ENCODE data around the gene BCR.
A peak's percentile ranks its signal among the peaks of the same experiment; 100 is the strongest.

Gene BCR

DNA sequence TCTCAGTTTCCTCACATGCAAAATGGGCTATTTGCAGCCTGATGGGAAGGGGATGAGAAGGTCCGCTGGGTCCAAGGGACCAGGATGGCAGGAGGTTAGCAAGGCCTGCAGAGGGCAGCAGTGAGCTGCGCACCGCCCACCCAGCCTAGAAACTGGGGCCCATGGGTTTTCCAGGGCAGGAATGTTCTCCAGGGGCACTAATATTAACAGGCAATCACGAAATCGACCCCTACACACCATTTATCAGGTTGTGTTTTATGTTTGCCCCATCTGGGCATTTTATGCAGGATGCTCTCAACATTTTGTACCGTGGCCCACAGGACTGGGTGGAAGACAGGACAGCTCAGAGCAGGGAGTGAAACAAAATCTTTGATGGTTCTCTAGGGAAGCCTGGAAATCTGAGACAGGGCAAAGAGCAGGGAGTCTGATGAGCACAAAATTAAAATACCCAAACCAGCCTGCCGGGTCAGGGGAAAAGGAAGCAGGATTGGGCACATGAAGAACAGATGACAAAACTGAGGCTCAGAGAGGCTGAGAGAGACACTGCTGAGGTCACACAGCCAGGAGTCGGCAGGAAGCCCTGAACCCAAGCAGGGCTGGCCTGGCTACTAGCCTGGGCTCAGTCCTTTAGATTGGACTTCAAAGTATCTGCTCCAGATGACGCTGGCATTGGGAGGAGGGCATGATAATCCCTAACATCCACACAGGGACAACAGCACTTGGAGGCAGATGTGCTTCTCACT lies 1.6 kb upstream of the BCR start:
- peak; percentile 68 for DNase-seq

GRCh38 chr22:23179381-23180299 lies 669 bp upstream of the BCR start:
- no peak for DNase-seq

GRCh38 chr22:23180893-23181720 lies 798 bp downstream of the BCR start:
- DNase-seq: no peak

DNA sequence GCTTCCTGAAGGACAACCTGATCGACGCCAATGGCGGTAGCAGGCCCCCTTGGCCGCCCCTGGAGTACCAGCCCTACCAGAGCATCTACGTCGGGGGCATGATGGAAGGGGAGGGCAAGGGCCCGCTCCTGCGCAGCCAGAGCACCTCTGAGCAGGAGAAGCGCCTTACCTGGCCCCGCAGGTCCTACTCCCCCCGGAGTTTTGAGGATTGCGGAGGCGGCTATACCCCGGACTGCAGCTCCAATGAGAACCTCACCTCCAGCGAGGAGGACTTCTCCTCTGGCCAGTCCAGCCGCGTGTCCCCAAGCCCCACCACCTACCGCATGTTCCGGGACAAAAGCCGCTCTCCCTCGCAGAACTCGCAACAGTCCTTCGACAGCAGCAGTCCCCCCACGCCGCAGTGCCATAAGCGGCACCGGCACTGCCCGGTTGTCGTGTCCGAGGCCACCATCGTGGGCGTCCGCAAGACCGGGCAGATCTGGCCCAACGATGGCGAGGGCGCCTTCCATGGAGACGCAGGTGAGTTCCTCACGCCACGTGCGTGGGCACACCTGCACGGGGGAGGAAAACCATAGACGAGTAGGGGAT lies 1.5 kb downstream of the BCR start:
- DNase-seq: no peak

DNA sequence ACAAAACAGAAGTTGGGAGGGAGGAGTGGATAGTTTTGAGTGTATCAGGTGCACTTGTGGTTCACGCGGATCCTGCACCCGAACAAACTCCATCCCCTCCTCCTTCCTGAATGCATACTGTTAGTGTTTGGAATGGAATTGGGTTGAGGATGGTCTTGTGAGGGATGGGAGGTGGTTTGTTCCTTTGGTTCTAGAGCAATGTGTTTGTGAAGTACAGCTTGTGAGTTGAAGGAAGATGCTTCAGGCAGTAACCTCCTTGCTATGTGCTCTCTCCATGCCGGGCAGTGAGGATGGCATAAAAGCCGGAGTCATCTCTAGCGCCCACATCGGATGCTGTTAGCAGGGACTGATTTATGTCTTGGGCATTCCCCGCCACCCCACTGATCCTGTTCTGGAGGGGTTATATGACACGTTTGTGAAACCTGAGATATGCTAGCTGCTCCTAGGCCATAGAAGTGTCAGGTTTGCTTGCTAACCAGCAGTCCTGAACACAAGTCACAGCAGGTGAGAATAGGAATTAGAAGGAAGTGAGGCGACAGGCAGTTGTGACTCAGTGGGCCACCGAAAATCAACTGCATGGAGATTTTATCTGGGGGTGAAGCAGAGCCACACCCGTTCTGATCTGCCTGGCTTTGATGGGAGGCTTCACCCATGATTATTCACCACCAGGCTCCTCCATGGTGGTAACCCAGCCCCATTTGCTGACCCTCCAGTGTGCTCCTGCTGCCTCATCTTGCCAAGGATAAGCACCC lies 2.2 kb downstream of the BCR start:
- peak; percentile 61 for DNase-seq

- DNase-seq: no peak
These were observed 2.9 kb downstream of the BCR start for GRCh38 chr22:23183061-23183698.

GRCh38 chr22:23184100-23184763 lies 3.9 kb downstream of the BCR start:
- DNase-seq: no peak

DNA sequence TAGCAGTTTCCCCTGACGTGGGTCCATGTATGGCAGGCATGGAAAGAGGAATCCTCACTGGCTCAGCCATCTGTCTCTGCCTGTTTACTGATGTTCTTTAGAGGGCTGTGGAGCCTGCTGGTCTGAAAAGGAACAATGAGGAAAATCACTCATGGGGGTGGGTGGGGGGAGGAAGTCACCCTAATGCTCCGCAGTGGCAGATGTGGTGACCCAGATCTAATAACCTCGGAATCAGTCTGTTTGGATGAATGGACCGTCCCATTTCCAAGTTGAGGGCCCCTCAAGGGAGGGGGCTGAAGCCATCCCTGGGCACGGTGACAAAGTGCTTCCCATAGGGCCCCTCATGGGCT lies 4.4 kb downstream of the BCR start:
- DNase-seq: no peak

GRCh38 chr22:23187211-23187610 lies 6.9 kb downstream of the BCR start:
- no peak for DNase-seq

DNA sequence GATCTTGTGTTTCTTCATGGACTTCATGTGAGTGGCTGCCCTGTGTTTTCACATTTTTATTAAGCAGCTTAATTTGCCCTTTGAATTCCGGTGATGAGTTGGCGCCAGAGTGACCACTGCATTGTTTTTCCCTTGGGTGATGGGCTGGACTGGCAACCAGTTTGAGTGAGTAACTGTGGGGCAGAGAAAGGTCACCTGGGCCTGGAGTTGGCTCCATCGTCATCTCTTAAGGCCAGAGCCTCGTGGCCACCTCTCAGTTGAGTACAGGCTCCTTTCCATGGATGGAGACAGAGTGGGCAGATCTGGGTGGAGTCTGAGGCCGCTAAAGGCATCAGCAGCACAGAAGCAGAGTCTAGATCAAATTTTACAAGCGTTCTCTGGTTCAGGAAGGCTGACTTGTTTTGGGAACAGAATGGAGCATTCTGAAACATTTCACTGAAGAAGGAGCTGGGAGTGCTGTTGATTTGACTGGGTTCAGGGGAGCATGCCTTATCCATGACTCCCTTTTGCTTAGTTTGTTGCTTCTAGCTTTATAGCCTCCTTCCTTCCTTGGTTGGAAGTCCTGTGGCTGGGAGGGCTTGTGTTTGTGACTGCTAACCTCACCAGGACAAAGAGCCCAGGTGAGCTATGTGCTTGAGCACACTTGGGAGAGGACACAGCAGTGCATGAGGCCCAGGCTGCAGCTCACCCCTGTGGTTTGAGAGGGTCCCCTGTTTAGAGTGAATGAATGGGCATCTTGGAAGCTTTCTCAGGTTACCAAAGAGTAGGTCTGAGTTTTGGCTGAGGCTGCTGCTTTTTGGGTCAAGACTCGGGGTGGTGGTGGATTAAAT lies 7.8 kb downstream of the BCR start:
- DNase-seq: no peak

DNA sequence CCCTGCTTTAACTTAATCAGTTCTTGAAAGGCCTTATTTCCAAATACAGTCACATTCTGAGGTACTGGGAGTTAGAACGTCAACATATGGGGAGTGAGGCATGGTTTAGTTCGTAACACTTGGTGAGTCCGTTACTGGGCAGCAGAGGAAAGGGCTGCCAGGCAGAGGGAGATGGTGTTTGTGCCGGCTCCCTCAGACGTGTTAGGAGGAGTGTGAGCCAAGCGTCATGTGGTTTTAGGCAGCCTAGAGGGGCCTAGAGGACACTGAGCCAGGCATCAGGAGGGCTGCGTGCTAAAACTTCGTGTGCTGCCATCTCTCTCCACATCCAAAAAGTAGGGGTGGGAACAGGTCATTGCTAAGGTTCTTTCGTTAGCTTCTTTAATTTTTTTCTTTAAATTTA lies 10.2 kb downstream of the BCR start:
- DNase-seq: no peak

- no peak for DNase-seq
These were observed 11.8 kb downstream of the BCR start for GRCh38 chr22:23192133-23192532.

- DNase-seq: no peak
These were observed 12.2 kb downstream of the BCR start for GRCh38 chr22:23192558-23192957.

GRCh38 chr22:23193196-23193827 lies 13.0 kb downstream of the BCR start:
- DNase-seq: no peak

- no peak for DNase-seq
These were observed 13.6 kb downstream of the BCR start for GRCh38 chr22:23193882-23194281.

DNA sequence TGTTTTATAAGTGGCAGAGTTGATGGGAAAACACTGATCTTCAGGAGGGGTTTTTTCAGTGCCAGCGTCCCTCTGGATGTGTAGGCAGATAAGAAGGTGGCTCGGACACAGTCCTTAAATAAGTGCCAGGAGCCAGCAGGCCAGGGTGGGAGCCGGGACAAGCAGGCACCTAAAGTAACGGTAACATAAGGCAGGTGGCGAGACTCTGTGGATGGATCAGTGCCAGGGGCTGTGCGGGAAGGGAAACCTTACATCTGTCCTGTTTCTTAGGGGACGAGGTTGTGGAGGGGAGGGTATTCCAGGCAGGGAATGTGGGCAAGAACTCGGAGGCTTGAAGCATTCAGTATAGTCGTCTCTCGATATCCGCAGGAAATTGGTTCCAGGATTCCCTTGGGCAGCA lies 15.9 kb downstream of the BCR start:
- DNase-seq: no peak

DNA sequence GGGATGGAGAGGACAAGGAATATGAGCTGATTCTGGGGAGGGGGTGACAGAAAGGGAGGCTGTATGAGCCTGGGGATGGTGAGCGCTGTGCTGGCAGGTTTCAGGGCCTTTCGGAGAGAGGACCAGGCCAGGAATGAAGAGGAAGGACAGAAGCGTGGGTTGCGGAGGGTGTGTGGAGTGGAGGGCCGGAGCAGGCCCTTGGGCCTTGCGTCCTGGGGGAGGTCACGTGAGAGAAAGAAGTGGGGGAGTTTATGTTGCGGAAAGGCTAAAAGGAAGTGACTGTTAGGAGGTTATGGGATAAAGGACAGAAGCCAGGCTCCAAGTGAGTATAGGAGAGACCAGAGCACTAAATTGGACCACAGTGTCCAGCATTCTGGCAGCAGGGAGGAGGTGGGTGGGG lies 17.5 kb downstream of the BCR start:
- no peak for DNase-seq

GRCh38 chr22:23199159-23199558 lies 18.9 kb downstream of the BCR start:
- no peak for DNase-seq

- no peak for DNase-seq
These were observed 20.6 kb downstream of the BCR start for GRCh38 chr22:23200898-23201297.
